SK-N-SH (cell line): ENCODE results near the gene TBC1D2B. TPM values are rescaled to one million over a fixed set of nuclear protein-coding genes. Genes with fewer than 3 reads are reported as not detected.
A peak's percentile ranks its signal among the peaks of the same experiment; 100 is the strongest.

Source experiments
- CTCF ChIA-PET: fragments of 300-600, 350-600 bp; formaldehyde crosslinking; extraction: SDS; loops from one replicate; lab custom pipeline; 2021; lab: Yijun Ruan, JAX
- POLR2A ChIA-PET: fragments of 350-600 bp; sonication (Branson Sonifier 250); formaldehyde crosslinking; extraction: SDS; loops from one replicate; lab custom pipeline; 2020; ENCODE audit warnings: antibody characterized with exemption, inconsistent platforms; lab: Yijun Ruan, JAX
- DNase-seq: peaks from one replicate; pipeline ENCODE4 v3.0.0; 2012
- H2AFZ ChIP-seq: fragments of 200-600 bp; sonication (generic); 2 replicates; pipeline ENCODE4 v1.8.1; 2016; ENCODE audit warnings: antibody characterized with exemption, mild to moderate bottlenecking, low read depth
- H3F3A ChIP-seq: fragments of 200-600 bp; sonication (generic); replicated peaks from 2 replicates; pipeline ENCODE3; 2016; ENCODE audit warnings: antibody characterized with exemption, mild to moderate bottlenecking; ENCODE audit not compliant: insufficient read depth
- H3K27ac ChIP-seq, 2 experiments: fragments of 200-500 bp in 1 of 2; fragments of 200-600 bp in 1 of 2; sonication (Bioruptor generic) in 1 of 2; sonication (generic), shearing (Covaris generic) in 1 of 2; 2 replicates each; pipeline versions ENCODE4 v1.5.1 to v1.6.1; 2014 to 2016; ENCODE audit warnings: low read depth in 2 of 2, inconsistent platforms in 1 of 2, low read length in 1 of 2, mild to moderate bottlenecking in 1 of 2, mixed read lengths in 1 of 2
- H3K27me3 ChIP-seq: fragments of 200-600 bp; sonication (generic), shearing (Covaris generic); 2 replicates; pipeline ENCODE4 v1.6.1; 2016; ENCODE audit warnings: mixed run types; ENCODE audit not compliant: insufficient read depth
- H3K36me3 ChIP-seq, 2 experiments: fragments of 200-500 bp in 1 of 2; fragments of 200-600 bp in 1 of 2; sonication (Bioruptor generic) in 1 of 2; sonication (generic) in 1 of 2; replicated peaks in 1 of 2; 2 replicates each; pipeline versions ENCODE3 to v1.5.1; 2014 to 2016; ENCODE audit warnings: low read length in 1 of 2, mild to moderate bottlenecking in 1 of 2; ENCODE audit not compliant: insufficient read depth in 2 of 2, control insufficient read depth in 1 of 2
- H3K4me1 ChIP-seq, 2 experiments: fragments of 200-500 bp in 1 of 2; fragments of 200-600 bp in 1 of 2; sonication (Bioruptor generic) in 1 of 2; sonication (generic), shearing (Covaris generic) in 1 of 2; 2 replicates each; pipeline versions ENCODE4 v1.5.1 to v1.6.1; 2014 to 2016; ENCODE audit warnings: low read depth in 1 of 2, low read length in 1 of 2, mixed run types in 1 of 2; ENCODE audit not compliant: insufficient read depth in 2 of 2, control insufficient read depth in 1 of 2
- H3K4me2 ChIP-seq: fragments of 200-600 bp; sonication (generic), shearing (Covaris generic); 2 replicates; pipeline ENCODE4 v1.6.1; 2017; ENCODE audit warnings: mixed run types
- H3K4me3 ChIP-seq, 2 experiments: fragments of 200-500 bp in 1 of 2; fragments of 200-600 bp in 1 of 2; sonication (Bioruptor generic) in 1 of 2; sonication (generic), shearing (Covaris generic) in 1 of 2; 2 replicates each; pipeline versions ENCODE4 v1.5.1 to v1.8.1; 2014 to 2016; ENCODE audit warnings: low read depth in 2 of 2, inconsistent platforms in 1 of 2, low read length in 1 of 2, mild to moderate bottlenecking in 1 of 2, mixed read lengths in 1 of 2, moderate library complexity in 1 of 2
- H3K79me2 ChIP-seq: fragments of 200-600 bp; sonication (generic); 2 replicates; pipeline ENCODE4 v1.8.1; 2017; ENCODE audit warnings: mild to moderate bottlenecking; ENCODE audit not compliant: insufficient read depth
- H3K9ac ChIP-seq: fragments of 200-600 bp; sonication (generic); 2 replicates; pipeline ENCODE4 v1.6.1; 2017; ENCODE audit warnings: mixed run types
- H3K9me2 ChIP-seq: fragments of 200-600 bp; sonication (generic); 2 replicates; pipeline ENCODE4 v1.6.1; 2017; ENCODE audit warnings: mixed run types
- H3K9me3 ChIP-seq: fragments of 200-600 bp; sonication (generic); 2 replicates; pipeline ENCODE4 v1.6.1; 2017; ENCODE audit warnings: mixed run types, mild to moderate bottlenecking, moderate library complexity
- H4K20me1 ChIP-seq: fragments of 200-600 bp; sonication (generic); 2 replicates; pipeline ENCODE4 v1.6.1; 2017; ENCODE audit warnings: mild to moderate bottlenecking, mixed run types; ENCODE audit not compliant: insufficient read depth
- CHD2 ChIP-seq: fragments of 150-350 bp; IDR thresholded peaks from 2 replicates; pipeline ENCODE4 v1.6.1; 2018; ENCODE audit warnings: low read length; ENCODE audit not compliant: partially characterized antibody
- ELF1 ChIP-seq: IDR thresholded peaks from 2 replicates; pipeline ENCODE4 v1.4.0; 2012
- EP300 ChIP-seq, 2 experiments: IDR thresholded peaks; 2 replicates each; pipeline versions ENCODE4 v1.4.0 to v1.6.1; 2012; ENCODE audit warnings: borderline replicate concordance in 1 of 2, low read depth in 1 of 2, low read length in 1 of 2
- EZH2phosphoT487 ChIP-seq: fragments of 200-600 bp; sonication (generic); IDR thresholded peaks from 2 replicates; pipeline ENCODE4 v1.6.1; 2017; ENCODE audit warnings: low read depth, mixed run types, mild to moderate bottlenecking, antibody characterized with exemption, moderate library complexity, borderline replicate concordance
- FOSL2 ChIP-seq: IDR thresholded peaks from 2 replicates; pipeline ENCODE4 v1.4.0; 2012; ENCODE audit warnings: low read depth, mild to moderate bottlenecking, moderate library complexity, borderline replicate concordance
- FOXJ3 ChIP-seq: sonication (generic); formaldehyde crosslinking; IDR thresholded peaks from 2 replicates; pipeline ENCODE4 v1.5.1; 2020; ENCODE audit warnings: mild to moderate bottlenecking, missing genetic modification reagents
- FOXM1 ChIP-seq: IDR thresholded peaks from 2 replicates; pipeline ENCODE4 v1.4.0; 2012; ENCODE audit warnings: low read depth, mild to moderate bottlenecking
- JUND ChIP-seq: IDR thresholded peaks from 2 replicates; pipeline ENCODE4 v1.4.0; 2012
- MEF2A ChIP-seq: IDR thresholded peaks from 2 replicates; pipeline ENCODE4 v1.4.0; 2012; ENCODE audit warnings: low read depth, borderline replicate concordance
- NFIC ChIP-seq: IDR thresholded peaks from 2 replicates; pipeline ENCODE4 v1.4.0; 2012; ENCODE audit warnings: borderline replicate concordance
- NRF1 ChIP-seq: IDR thresholded peaks from 2 replicates; pipeline ENCODE4 v1.6.1; 2012; ENCODE audit warnings: low read depth, mild to moderate bottlenecking, low read length
- RAD21 ChIP-seq: IDR thresholded peaks from 2 replicates; pipeline ENCODE4 v1.6.1; 2012; ENCODE audit warnings: mild to moderate bottlenecking, low read length
- RCOR1 ChIP-seq: fragments of 150-350 bp; IDR thresholded peaks from 2 replicates; pipeline ENCODE4 v1.6.1; 2017; ENCODE audit warnings: antibody characterized with exemption, low read length
- RXRA ChIP-seq: IDR thresholded peaks from 2 replicates; pipeline ENCODE4 v1.4.0; 2012; ENCODE audit warnings: low read depth, mild to moderate bottlenecking, borderline replicate concordance
- SIN3A ChIP-seq: IDR thresholded peaks from 2 replicates; pipeline ENCODE4 v1.6.1; 2012; ENCODE audit warnings: low read depth, mild to moderate bottlenecking, low read length, moderate library complexity, borderline replicate concordance
- SMC3 ChIP-seq: IDR thresholded peaks from 2 replicates; pipeline ENCODE4 v1.6.1; 2012; ENCODE audit warnings: low read depth, low read length, improper control_type of control experiment
- TAF1 ChIP-seq: IDR thresholded peaks from 2 replicates; pipeline ENCODE4 v1.6.1; 2012; ENCODE audit warnings: low read depth, mild to moderate bottlenecking, low read length, moderate library complexity, borderline replicate concordance
- TEAD4 ChIP-seq: IDR thresholded peaks from 2 replicates; pipeline ENCODE4 v1.4.0; 2012; ENCODE audit warnings: mild to moderate bottlenecking, borderline replicate concordance; ENCODE audit not compliant: insufficient read depth
- WGBS: methylation state at CpG from one replicate; pipeline ENCODE4 v1.1.6; 2017; ENCODE audit warnings: low lambda C conversion rate; 5-methylcytosine and 5-hydroxymethylcytosine counted together
- polyA plus RNA-seq, 3 experiments: library from polyadenylated mRNA; depleted of rRNA; stranded (reverse); fragments of >200 nt; gene quantifications; 2 replicates each; pipeline ENCODE4 v1.2.3, GENCODE V29; 2012
- TF ChIP-seq, protein P1 (sequence below): IDR thresholded peaks from 2 replicates; pipeline ENCODE4 v1.4.0; 2012; ENCODE audit warnings: low read depth
- TF ChIP-seq, protein P2 (sequence below): IDR thresholded peaks from 2 replicates; pipeline ENCODE4 v1.6.1; 2012; ENCODE audit warnings: mild to moderate bottlenecking, low read depth, low read length, moderate library complexity

Gene TBC1D2B
- polyA plus RNA-seq, 1 of the 3 experiments (the other 2 are of a cell fraction): 19.0 TPM

DNA sequence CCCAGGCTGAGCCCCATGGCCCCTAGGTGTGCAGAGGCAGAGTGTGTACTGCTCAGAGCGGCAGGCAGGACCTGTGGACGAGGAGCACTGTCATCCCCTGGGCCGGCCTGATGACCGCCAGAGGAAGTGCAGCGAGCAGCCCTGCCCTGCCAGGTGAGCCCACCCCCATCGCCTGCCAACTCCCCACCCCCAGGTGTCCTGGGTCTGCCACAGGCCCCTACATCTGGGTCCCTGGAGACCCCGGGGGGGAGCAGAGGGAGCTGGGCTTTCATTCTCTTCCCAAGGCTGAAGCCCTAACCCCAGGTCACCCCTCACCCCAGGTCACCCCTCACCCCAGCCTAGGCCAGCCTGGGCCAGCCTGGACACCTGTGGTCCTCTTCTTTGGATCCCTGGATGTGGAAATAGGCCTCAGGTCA lies 93.1 kb downstream of the TBC1D2B start (continued):
- TF ChIP-seq SMC3 (no peak), EZH2phosphoT487 (no peak), RCOR1 (no peak), NRF1 (no peak), FOXJ3 (CRISPR knock-in tag) (no peak), RAD21 (no peak), TAF1 (no peak)
- TF ChIP-seq, protein P1, sequence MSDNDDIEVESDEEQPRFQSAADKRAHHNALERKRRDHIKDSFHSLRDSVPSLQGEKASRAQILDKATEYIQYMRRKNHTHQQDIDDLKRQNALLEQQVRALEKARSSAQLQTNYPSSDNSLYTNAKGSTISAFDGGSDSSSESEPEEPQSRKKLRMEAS: no peak

DNA sequence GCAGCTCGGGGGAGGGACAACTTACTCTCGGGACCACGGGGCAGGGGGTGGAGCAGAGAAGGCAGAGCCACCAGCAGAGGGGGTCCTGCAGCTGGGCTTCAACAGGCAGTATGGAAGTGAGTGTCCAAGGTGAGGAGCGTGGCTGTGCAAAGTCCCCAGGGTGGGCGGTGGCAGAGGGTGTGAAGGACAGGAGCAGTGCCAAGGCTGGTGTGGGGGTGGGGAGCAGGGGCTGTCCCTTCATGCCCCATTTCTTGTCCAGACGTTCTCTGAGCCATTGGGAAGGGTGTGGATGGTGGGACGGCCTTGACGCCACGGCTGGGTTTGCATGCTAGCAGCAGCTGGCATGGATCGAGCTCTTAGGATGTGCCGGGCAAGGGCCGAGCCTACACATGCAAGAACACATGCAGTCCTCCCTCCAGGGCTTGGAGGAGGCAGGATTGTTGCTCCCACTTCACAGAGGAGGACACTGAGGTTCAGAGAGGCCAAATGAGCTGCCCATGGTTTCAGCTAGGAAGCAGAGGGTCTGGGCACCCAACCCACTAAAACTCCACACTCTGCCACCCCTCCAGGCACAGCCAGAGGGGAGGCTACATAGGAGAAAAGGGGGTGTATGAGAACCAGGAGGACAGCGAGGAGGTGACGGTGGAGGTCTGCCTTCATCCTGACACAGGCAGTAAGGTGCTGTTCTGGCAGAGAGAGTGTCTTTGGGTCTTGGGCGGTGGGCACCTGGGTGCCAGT lies 93.6 kb downstream of the TBC1D2B start:
- H3K79me2 ChIP-seq: no peaks in the 10 kb centered on the region
- TF ChIP-seq NRF1 (no peak), NFIC (no peak), CHD2 (no peak), TEAD4 (no peak), FOSL2 (no peak), FOXJ3 (CRISPR knock-in tag) (no peak), SIN3A (no peak), MEF2A (no peak), EP300 (IDR thresholded peaks at IDR 0.05; ENCODE audit: borderline replicate concordance in 1 of 2, low read depth in 1 of 2, low read length in 1 of 2) (no peak), SMC3 (peak; percentile 29; the same call in 1 of the 2 replicates), RXRA (no peak), ELF1 (no peak), RAD21 (peak; percentile 43), FOXM1 (no peak), JUND (no peak)
- TF ChIP-seq, protein P2, sequence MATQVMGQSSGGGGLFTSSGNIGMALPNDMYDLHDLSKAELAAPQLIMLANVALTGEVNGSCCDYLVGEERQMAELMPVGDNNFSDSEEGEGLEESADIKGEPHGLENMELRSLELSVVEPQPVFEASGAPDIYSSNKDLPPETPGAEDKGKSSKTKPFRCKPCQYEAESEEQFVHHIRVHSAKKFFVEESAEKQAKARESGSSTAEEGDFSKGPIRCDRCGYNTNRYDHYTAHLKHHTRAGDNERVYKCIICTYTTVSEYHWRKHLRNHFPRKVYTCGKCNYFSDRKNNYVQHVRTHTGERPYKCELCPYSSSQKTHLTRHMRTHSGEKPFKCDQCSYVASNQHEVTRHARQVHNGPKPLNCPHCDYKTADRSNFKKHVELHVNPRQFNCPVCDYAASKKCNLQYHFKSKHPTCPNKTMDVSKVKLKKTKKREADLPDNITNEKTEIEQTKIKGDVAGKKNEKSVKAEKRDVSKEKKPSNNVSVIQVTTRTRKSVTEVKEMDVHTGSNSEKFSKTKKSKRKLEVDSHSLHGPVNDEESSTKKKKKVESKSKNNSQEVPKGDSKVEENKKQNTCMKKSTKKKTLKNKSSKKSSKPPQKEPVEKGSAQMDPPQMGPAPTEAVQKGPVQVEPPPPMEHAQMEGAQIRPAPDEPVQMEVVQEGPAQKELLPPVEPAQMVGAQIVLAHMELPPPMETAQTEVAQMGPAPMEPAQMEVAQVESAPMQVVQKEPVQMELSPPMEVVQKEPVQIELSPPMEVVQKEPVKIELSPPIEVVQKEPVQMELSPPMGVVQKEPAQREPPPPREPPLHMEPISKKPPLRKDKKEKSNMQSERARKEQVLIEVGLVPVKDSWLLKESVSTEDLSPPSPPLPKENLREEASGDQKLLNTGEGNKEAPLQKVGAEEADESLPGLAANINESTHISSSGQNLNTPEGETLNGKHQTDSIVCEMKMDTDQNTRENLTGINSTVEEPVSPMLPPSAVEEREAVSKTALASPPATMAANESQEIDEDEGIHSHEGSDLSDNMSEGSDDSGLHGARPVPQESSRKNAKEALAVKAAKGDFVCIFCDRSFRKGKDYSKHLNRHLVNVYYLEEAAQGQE: no peak
- TF ChIP-seq, protein P1: no peak
- H3K4me2 ChIP-seq: no peak overlapping the region
- no peak overlapping the region for H3K27ac ChIP-seq
- H3K9me3 ChIP-seq: no peaks in the 10 kb centered on the region
- H3K9ac ChIP-seq: no peak overlapping the region
- H3K36me3 ChIP-seq: no peaks in the 10 kb centered on the region
- no peaks in the 10 kb centered on the region for H3K27me3 ChIP-seq
- 67% methylated on average over 14 of the region's 15 CpGs for WGBS
- ChIA-PET POLR2A (no interaction called here), CTCF (interaction anchor here (1.1 to 3.8 kb wide), 5 partner anchors 17 to 129 kb away, joined by 3 to 14 read pairs (median 5); no protein-coding TSS in a partner anchor)
- no peak for DNase-seq
- H4K20me1 ChIP-seq: no peaks in the 10 kb centered on the region
- H3K4me3 ChIP-seq: no peak overlapping the region
- H3K4me1 ChIP-seq: peaks cover 0 to 43% of the 10 kb centered on the region in 2 experiments; a peak in 1 of 4 replicates
- no peak overlapping the region for H2AFZ ChIP-seq
- H3K9me2 ChIP-seq: no peaks in the 10 kb centered on the region
- H3F3A ChIP-seq: no peaks in the 10 kb centered on the region
